A673 (cell line): ENCODE data around the gene FBXO10. TPM values are rescaled to one million over a fixed set of nuclear protein-coding genes. Genes with fewer than 3 reads are reported as not detected.
"Not testable (repeated sequence)": the region's sequence is repeated elsewhere in the genome, so short reads cannot be mapped to it uniquely, and the experiment has no call there.

ENCODE experiments used
- BruUV-seq: library from RNA; stranded (reverse); fragments of 400-500 nt; replicated peaks from 2 replicates; lab custom pipeline; 2021; lab: Mats Ljungman, UMichigan
- CTCF ChIA-PET: fragments of 300-600 bp; sonication (Branson Sonifier 250); formaldehyde crosslinking; loops from one replicate; lab custom pipeline; 2022; ENCODE audit warnings: antibody characterized with exemption; lab: Charles Lee
- POLR2A ChIA-PET: fragments of 300-600 bp; sonication (Branson Sonifier 250); formaldehyde crosslinking; loops from one replicate; lab custom pipeline; 2022; ENCODE audit warnings: antibody characterized with exemption; ENCODE audit not compliant: low non-redundant PET; lab: Charles Lee
- DNase-seq: peaks from one replicate; pipeline ENCODE4 v3.0.0-alpha.2; 2015; ENCODE audit warnings: low spot score
- H3K27ac ChIP-seq: fragments of 200-600 bp; sonication (generic); 2 replicates; pipeline ENCODE4 v1.5.1; 2016; ENCODE audit warnings: mixed run types, low read depth, mild to moderate bottlenecking, mixed read lengths, antibody characterized with exemption, low read length; ENCODE audit not compliant: poor library complexity, severe bottlenecking
- H3K27me3 ChIP-seq: fragments of 200-600 bp; sonication (generic); replicated peaks from 2 replicates; pipeline ENCODE4 v1.6.1; 2017; ENCODE audit warnings: mixed run types, low read depth, mild to moderate bottlenecking, mixed read lengths, antibody characterized with exemption, low read length; ENCODE audit not compliant: insufficient read depth, poor library complexity
- H3K36me3 ChIP-seq: fragments of 200-600 bp; sonication (generic); 2 replicates; pipeline ENCODE4 v1.6.1; 2016; ENCODE audit warnings: mixed run types, mild to moderate bottlenecking, mixed read lengths, antibody characterized with exemption, low read length; ENCODE audit not compliant: insufficient read depth, poor library complexity, severe bottlenecking
- H3K4me1 ChIP-seq: fragments of 200-600 bp; sonication (generic); 2 replicates; pipeline ENCODE4 v1.6.1; 2017; ENCODE audit warnings: mixed run types, mild to moderate bottlenecking, mixed read lengths, antibody characterized with exemption, low read length; ENCODE audit not compliant: insufficient read depth, poor library complexity, severe bottlenecking
- H3K4me3 ChIP-seq: fragments of 200-600 bp; sonication (generic); 2 replicates; pipeline ENCODE4 v1.5.1; 2016; ENCODE audit warnings: low read depth, mixed run types, mild to moderate bottlenecking, mixed read lengths, low read length; ENCODE audit not compliant: poor library complexity, severe bottlenecking
- H3K9me3 ChIP-seq: fragments of 200-600 bp; sonication (generic); 2 replicates; pipeline ENCODE4 v1.6.1; 2016; ENCODE audit warnings: mixed run types, low read depth, mild to moderate bottlenecking, mixed read lengths, antibody characterized with exemption, low read length; ENCODE audit not compliant: poor library complexity, severe bottlenecking
- EZH2 ChIP-seq: fragments of 200-600 bp; sonication (generic); IDR thresholded peaks from 2 replicates; pipeline ENCODE4 v1.6.1; 2017; ENCODE audit warnings: borderline replicate concordance, low read depth, mild to moderate bottlenecking, mixed read lengths, antibody characterized with exemption, low read length; ENCODE audit not compliant: poor library complexity, severe bottlenecking
- intact Hi-C: fragments of 100-400 bp; cut with micrococcal nuclease; formaldehyde crosslinking; loops from one replicate; pipeline ENCODE4 v1.10.0; 2022; ENCODE audit not compliant: unreplicated experiment
- total RNA-seq: library from RNA; stranded (reverse); gene quantifications from 2 replicates; pipeline ENCODE4 v1.2.3, GENCODE V29; 2021
- TF ChIP-seq, protein P1 (sequence below): fragments of 300-800, 200-600 bp; sonication (generic); conservative IDR thresholded peaks from 2 replicates; pipeline ENCODE4 v1.5.1; 2017; ENCODE audit warnings: low read depth, mild to moderate bottlenecking, antibody characterized with exemption, low read length, moderate library complexity, mixed read lengths

FBXO10 gene
- total RNA-seq, 1 experiment from 2014 or later = 14.5 TPM

- Histone ChIP-seq H3K27me3 (no peaks in the 10 kb centered on the region), H3K9me3 (no peaks in the 10 kb centered on the region), H3K36me3 (peaks cover 3% of the 10 kb centered on the region), H3K4me3 (no peak overlapping the region), H3K27ac (no peak overlapping the region), H3K4me1 (no peaks in the 10 kb centered on the region)
- DNase-seq = no peak
- ChIA-PET POLR2A (interaction anchor here (0.5 to 0.7 kb wide), 3 partner anchors 16 to 586 kb away, joined by 3 read pairs; no protein-coding TSS in a partner anchor), CTCF (no interaction called here)
- intact Hi-C loops = no loop called here
- TF ChIP-seq, protein P1, sequence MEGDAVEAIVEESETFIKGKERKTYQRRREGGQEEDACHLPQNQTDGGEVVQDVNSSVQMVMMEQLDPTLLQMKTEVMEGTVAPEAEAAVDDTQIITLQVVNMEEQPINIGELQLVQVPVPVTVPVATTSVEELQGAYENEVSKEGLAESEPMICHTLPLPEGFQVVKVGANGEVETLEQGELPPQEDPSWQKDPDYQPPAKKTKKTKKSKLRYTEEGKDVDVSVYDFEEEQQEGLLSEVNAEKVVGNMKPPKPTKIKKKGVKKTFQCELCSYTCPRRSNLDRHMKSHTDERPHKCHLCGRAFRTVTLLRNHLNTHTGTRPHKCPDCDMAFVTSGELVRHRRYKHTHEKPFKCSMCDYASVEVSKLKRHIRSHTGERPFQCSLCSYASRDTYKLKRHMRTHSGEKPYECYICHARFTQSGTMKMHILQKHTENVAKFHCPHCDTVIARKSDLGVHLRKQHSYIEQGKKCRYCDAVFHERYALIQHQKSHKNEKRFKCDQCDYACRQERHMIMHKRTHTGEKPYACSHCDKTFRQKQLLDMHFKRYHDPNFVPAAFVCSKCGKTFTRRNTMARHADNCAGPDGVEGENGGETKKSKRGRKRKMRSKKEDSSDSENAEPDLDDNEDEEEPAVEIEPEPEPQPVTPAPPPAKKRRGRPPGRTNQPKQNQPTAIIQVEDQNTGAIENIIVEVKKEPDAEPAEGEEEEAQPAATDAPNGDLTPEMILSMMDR = no peak
- TF ChIP-seq EZH2 = no peak
- BruUV-seq = no TSS peak
Observed at GRCh38 chr9:37512437-37512836, 63.7 kb downstream of the FBXO10 start.

- intact Hi-C loops = no loop called here
- no peak for TF ChIP-seq EZH2
- TF ChIP-seq, protein P1 = no peak; the same call in 1 of the 2 replicates
- Histone ChIP-seq H3K9me3 (no peaks in the 10 kb centered on the region), H3K27ac (no peak overlapping the region), H3K27me3 (no peaks in the 10 kb centered on the region), H3K36me3 (peaks cover 8% of the 10 kb centered on the region), H3K4me1 (no peaks in the 10 kb centered on the region), H3K4me3 (no peak overlapping the region)
- ChIA-PET CTCF (no interaction called here), POLR2A (interaction anchor here (0.6 kb wide), 1 partner anchor 15 kb away, joined by 3 read pairs; no protein-coding TSS in a partner anchor)
- no TSS peak for BruUV-seq
- DNase-seq = peak; percentile 33
Observed at GRCh38 chr9:37511016-37512010, 64.9 kb downstream of the FBXO10 start.

DNA sequence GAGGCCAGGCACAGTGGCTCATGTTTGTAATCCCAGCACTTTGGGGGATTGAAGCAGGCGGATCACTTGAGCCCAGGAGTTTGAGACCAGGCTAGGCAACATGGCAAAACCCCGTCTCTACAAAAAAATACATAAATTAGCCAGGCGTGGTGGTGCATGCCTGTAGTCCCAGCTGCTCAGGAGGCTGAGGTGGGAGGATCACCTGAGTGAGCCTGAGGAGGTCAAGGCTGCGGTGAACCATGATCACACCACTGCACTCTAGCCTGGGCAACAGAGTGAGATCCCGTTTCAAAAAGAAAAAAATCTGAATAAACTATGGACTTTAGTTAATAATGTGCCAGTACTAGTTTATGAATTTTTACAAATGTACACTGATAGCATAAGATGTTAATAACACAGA is 66.1 kb downstream of the FBXO10 start:
- H3K9me3 ChIP-seq, BruUV-seq, DNase-seq, CTCF ChIA-PET, intact Hi-C loops, POLR2A ChIA-PET, H3K27ac ChIP-seq, H3K4me3 ChIP-seq, H3K4me1 ChIP-seq, H3K27me3 ChIP-seq: not testable (repeated sequence)
- H3K36me3 ChIP-seq = peaks cover 12% of the 10 kb centered on the region
